ENCODE data around the gene RBMX.

GRCh38 chrX:136892412-136892811 is 11.9 kb upstream of the RBMX start:
- TF ChIP-seq CTCF (IDR thresholded peaks at IDR 0.05) (no peak), POLR2A (IDR thresholded peaks at IDR 0.05) (no peak)
